Measurements from ENCODE around the gene DNA2.

The DNA2 gene

GRCh38 chr10:68406815-68407548 is 64.8 kb downstream of the DNA2 start, which contains the start of gene RUFY2 (continued):
- TF ChIP-seq CSRNP3 (CRISPR knock-in tag; IDR thresholded peaks at IDR 0.05): no peak
- TF ChIP-seq TCF4 (CRISPR knock-in tag; IDR thresholded peaks at IDR 0.05; ENCODE audit: borderline replicate concordance): no peak
- TF ChIP-seq POU6F1 (CRISPR knock-in tag; IDR thresholded peaks at IDR 0.05; ENCODE audit: borderline replicate concordance, low read depth): no peak

DNA sequence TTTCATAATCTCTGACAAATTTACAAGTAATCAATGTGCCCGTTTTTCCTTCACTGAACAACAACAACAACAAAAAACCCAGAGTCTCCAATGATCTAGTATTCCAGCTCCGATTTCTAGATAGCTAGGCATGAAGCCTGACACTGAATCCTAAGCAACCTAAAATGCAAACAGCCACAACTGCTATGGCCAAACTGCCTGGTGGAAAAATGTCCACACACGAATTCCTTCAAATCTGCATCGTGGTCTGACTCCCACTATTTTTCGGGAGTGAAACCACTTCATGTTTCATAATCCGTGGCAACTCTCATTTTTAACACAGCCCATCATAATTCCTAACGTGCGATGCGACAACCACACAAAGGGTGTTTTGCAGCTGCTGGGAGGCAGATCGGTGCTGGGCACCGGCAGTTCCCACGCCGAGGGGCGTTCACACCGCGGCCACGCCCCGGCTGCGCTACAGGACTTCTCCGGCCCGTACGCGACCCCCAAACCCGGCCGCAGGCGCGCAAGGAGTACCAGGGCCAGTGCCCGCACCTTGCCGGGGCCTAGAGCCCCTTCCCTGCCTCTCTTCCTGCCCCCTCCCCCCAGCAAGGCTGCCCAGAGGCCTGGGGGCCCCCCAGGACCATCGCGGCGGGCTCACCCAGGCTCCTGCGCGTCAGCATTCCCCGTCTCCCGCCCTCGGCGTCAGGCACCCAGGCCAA is 65.5 kb downstream of the DNA2 start:
- TF ChIP-seq CSDC2 (CRISPR knock-in tag; IDR thresholded peaks at IDR 0.05) (no peak), CREB5 (CRISPR knock-in tag; IDR thresholded peaks at IDR 0.05; ENCODE audit: low read depth) (no peak), RARB (CRISPR knock-in tag; IDR thresholded peaks at IDR 0.05) (no peak), OSR1 (CRISPR knock-in tag; IDR thresholded peaks at IDR 0.05) (no peak), ISL1 (CRISPR knock-in tag; IDR thresholded peaks at IDR 0.05) (no peak), POU6F1 (CRISPR knock-in tag; IDR thresholded peaks at IDR 0.05; ENCODE audit: borderline replicate concordance, low read depth) (no peak), SNAI2 (CRISPR knock-in tag; IDR thresholded peaks at IDR 0.05) (no peak), ESRRG (CRISPR knock-in tag; IDR thresholded peaks at IDR 0.05) (no peak), TCF4 (CRISPR knock-in tag; IDR thresholded peaks at IDR 0.05; ENCODE audit: borderline replicate concordance) (no peak), CSRNP3 (CRISPR knock-in tag; IDR thresholded peaks at IDR 0.05) (no peak), ZFP3 (CRISPR knock-in tag; IDR thresholded peaks at IDR 0.05) (no peak), ZFP30 (CRISPR knock-in tag; IDR thresholded peaks at IDR 0.05) (no peak), ARNTL (CRISPR knock-in tag; IDR thresholded peaks at IDR 0.05; ENCODE audit: borderline replicate concordance, low read depth) (no peak), ZNF8 (CRISPR knock-in tag; IDR thresholded peaks at IDR 0.05) (no peak), ZNF70 (CRISPR knock-in tag; IDR thresholded peaks at IDR 0.05) (no peak)
- TF ChIP-seq, protein P1, sequence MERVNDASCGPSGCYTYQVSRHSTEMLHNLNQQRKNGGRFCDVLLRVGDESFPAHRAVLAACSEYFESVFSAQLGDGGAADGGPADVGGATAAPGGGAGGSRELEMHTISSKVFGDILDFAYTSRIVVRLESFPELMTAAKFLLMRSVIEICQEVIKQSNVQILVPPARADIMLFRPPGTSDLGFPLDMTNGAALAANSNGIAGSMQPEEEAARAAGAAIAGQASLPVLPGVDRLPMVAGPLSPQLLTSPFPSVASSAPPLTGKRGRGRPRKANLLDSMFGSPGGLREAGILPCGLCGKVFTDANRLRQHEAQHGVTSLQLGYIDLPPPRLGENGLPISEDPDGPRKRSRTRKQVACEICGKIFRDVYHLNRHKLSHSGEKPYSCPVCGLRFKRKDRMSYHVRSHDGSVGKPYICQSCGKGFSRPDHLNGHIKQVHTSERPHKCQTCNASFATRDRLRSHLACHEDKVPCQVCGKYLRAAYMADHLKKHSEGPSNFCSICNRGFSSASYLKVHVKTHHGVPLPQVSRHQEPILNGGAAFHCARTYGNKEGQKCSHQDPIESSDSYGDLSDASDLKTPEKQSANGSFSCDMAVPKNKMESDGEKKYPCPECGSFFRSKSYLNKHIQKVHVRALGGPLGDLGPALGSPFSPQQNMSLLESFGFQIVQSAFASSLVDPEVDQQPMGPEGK (CRISPR knock-in tag; IDR thresholded peaks at IDR 0.05; ENCODE audit: borderline replicate concordance): no peak
- ATAC-seq: peak; percentile 82

- ATAC-seq: no peak
- TF ChIP-seq, protein P1 (CRISPR knock-in tag; IDR thresholded peaks at IDR 0.05; ENCODE audit: borderline replicate concordance): no peak
- TF ChIP-seq ZC3H10 (CRISPR knock-in tag; IDR thresholded peaks at IDR 0.05): no peak
- TF ChIP-seq ZFP3 (CRISPR knock-in tag; IDR thresholded peaks at IDR 0.05): no peak
- no peak for TF ChIP-seq PPARA (CRISPR knock-in tag; IDR thresholded peaks at IDR 0.05; ENCODE audit: borderline replicate concordance)
- TF ChIP-seq RARB (CRISPR knock-in tag; IDR thresholded peaks at IDR 0.05): no peak
- no peak for TF ChIP-seq ZNF8 (CRISPR knock-in tag; IDR thresholded peaks at IDR 0.05)
- TF ChIP-seq, protein P2, sequence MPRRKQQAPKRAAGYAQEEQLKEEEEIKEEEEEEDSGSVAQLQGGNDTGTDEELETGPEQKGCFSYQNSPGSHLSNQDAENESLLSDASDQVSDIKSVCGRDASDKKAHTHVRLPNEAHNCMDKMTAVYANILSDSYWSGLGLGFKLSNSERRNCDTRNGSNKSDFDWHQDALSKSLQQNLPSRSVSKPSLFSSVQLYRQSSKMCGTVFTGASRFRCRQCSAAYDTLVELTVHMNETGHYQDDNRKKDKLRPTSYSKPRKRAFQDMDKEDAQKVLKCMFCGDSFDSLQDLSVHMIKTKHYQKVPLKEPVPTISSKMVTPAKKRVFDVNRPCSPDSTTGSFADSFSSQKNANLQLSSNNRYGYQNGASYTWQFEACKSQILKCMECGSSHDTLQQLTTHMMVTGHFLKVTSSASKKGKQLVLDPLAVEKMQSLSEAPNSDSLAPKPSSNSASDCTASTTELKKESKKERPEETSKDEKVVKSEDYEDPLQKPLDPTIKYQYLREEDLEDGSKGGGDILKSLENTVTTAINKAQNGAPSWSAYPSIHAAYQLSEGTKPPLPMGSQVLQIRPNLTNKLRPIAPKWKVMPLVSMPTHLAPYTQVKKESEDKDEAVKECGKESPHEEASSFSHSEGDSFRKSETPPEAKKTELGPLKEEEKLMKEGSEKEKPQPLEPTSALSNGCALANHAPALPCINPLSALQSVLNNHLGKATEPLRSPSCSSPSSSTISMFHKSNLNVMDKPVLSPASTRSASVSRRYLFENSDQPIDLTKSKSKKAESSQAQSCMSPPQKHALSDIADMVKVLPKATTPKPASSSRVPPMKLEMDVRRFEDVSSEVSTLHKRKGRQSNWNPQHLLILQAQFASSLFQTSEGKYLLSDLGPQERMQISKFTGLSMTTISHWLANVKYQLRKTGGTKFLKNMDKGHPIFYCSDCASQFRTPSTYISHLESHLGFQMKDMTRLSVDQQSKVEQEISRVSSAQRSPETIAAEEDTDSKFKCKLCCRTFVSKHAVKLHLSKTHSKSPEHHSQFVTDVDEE (CRISPR knock-in tag; IDR thresholded peaks at IDR 0.05): no peak
- TF ChIP-seq ISL1 (CRISPR knock-in tag; IDR thresholded peaks at IDR 0.05): no peak
- TF ChIP-seq SNAI2 (CRISPR knock-in tag; IDR thresholded peaks at IDR 0.05): no peak
- no peak for TF ChIP-seq ESRRG (CRISPR knock-in tag; IDR thresholded peaks at IDR 0.05)
- TF ChIP-seq CREB5 (CRISPR knock-in tag; IDR thresholded peaks at IDR 0.05; ENCODE audit: low read depth): no peak
These were observed 68.1 kb downstream of the DNA2 start for GRCh38 chr10:68403701-68404100.
